Osteoblast (primary cell): ENCODE measurements around the gene SLCO1B3. TPM values are rescaled to one million over a fixed set of nuclear protein-coding genes. Genes with fewer than 3 reads are reported as not detected.

Experiments
- DNase-seq: peaks from one replicate; pipeline ENCODE4 v3.0.0; 2011; ENCODE audit warnings: low spot score, mixed read lengths; ENCODE audit not compliant: insufficient read length; ENCODE audit errors: missing footprints
- H2AFZ ChIP-seq: 2 replicates; pipeline ENCODE4 v1.6.0; 2011; ENCODE audit warnings: mild to moderate bottlenecking, low read length
- H3K27ac ChIP-seq: 2 replicates; pipeline ENCODE4 v1.5.1; 2011; ENCODE audit warnings: mild to moderate bottlenecking, low read depth, low read length, moderate library complexity
- H3K27me3 ChIP-seq: 2 replicates; pipeline ENCODE4 v1.6.0; 2012; ENCODE audit warnings: mild to moderate bottlenecking, control low read depth, inconsistent platforms, low read length, moderate library complexity; ENCODE audit not compliant: insufficient read depth
- H3K36me3 ChIP-seq: 2 replicates; pipeline ENCODE4 v1.5.1; 2011; ENCODE audit warnings: mild to moderate bottlenecking, low read length, control low read depth, moderate library complexity; ENCODE audit not compliant: insufficient read depth
- H3K4me1 ChIP-seq: 2 replicates; pipeline ENCODE4 v1.5.1; 2011; ENCODE audit warnings: mild to moderate bottlenecking, low read length, control low read depth, moderate library complexity; ENCODE audit not compliant: insufficient read depth
- H3K4me2 ChIP-seq: 2 replicates; pipeline ENCODE4 v1.6.0; 2011; ENCODE audit warnings: mild to moderate bottlenecking, low read length; ENCODE audit not compliant: insufficient read depth
- H3K4me3 ChIP-seq: fragments of 200-600 bp; sonication (generic); 3 replicates; pipeline ENCODE4 v1.5.1; 2012; ENCODE audit warnings: mild to moderate bottlenecking, low read length, inconsistent platforms; ENCODE audit not compliant: insufficient read depth
- H3K79me2 ChIP-seq: 2 replicates; pipeline ENCODE4 v1.6.0; 2012; ENCODE audit warnings: mild to moderate bottlenecking, low read length, control low read depth, inconsistent platforms; ENCODE audit not compliant: insufficient read depth
- H3K9me3 ChIP-seq: 2 replicates; pipeline ENCODE4 v1.5.1; 2011; ENCODE audit warnings: low read depth, low read length, control low read depth
- H4K20me1 ChIP-seq: 2 replicates; pipeline ENCODE4 v1.6.0; 2012; ENCODE audit warnings: mild to moderate bottlenecking, low read length, control low read depth; ENCODE audit not compliant: insufficient read depth
- total RNA-seq: library from RNA; depleted of rRNA; stranded (reverse); fragments of >200 nt; gene quantifications from 2 replicates; pipeline ENCODE4 v1.2.3, GENCODE V29; 2012
- TF ChIP-seq, protein P1 (sequence below): IDR thresholded peaks from 2 replicates; pipeline ENCODE4 v1.5.1; 2011; ENCODE audit warnings: mild to moderate bottlenecking, low read depth, low read length, moderate library complexity; ENCODE audit errors: extremely low read depth

SLCO1B3 gene
- total RNA-seq, 1 donor, result not detected

DNA sequence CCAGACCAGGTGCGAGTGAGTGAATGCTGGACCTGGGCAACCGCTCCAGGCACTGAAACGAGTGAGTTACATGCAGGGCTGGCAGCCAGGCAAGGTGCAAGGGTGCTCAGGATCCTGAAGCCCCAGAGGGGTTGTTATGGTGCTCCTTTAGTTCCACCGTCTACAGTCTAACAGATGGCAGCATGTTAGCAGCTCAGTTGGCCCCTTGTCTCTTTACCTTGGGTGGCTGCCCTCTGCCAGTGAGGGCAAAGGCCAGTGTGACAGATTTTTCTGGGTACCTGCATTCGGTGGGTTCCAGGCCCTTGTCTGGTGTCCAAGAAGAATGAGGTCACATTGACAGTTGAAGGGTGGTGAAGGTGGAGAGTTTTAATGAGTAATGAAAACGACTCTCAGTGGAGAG is 106.8 kb downstream of the SLCO1B3 start:
- no peaks in the 10 kb centered on the region for H3K27me3 ChIP-seq
- H4K20me1 ChIP-seq, result no peaks in the 10 kb centered on the region
- no peak for DNase-seq
- TF ChIP-seq, protein P1, sequence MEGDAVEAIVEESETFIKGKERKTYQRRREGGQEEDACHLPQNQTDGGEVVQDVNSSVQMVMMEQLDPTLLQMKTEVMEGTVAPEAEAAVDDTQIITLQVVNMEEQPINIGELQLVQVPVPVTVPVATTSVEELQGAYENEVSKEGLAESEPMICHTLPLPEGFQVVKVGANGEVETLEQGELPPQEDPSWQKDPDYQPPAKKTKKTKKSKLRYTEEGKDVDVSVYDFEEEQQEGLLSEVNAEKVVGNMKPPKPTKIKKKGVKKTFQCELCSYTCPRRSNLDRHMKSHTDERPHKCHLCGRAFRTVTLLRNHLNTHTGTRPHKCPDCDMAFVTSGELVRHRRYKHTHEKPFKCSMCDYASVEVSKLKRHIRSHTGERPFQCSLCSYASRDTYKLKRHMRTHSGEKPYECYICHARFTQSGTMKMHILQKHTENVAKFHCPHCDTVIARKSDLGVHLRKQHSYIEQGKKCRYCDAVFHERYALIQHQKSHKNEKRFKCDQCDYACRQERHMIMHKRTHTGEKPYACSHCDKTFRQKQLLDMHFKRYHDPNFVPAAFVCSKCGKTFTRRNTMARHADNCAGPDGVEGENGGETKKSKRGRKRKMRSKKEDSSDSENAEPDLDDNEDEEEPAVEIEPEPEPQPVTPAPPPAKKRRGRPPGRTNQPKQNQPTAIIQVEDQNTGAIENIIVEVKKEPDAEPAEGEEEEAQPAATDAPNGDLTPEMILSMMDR, result no peak
- H3K4me3 ChIP-seq, result no peak overlapping the region
- H3K79me2 ChIP-seq, result no peaks in the 10 kb centered on the region
- no peak overlapping the region for H3K4me2 ChIP-seq
- no peak overlapping the region for H2AFZ ChIP-seq
- H3K9me3 ChIP-seq, result no peaks in the 10 kb centered on the region
- H3K4me1 ChIP-seq, result no peaks in the 10 kb centered on the region
- H3K36me3 ChIP-seq, result no peaks in the 10 kb centered on the region
- no peak overlapping the region for H3K27ac ChIP-seq

- H3K79me2 ChIP-seq, result no peaks in the 10 kb centered on the region
- H3K36me3 ChIP-seq, result no peaks in the 10 kb centered on the region
- H3K4me3 ChIP-seq, result no peak overlapping the region
- no peak overlapping the region for H3K27ac ChIP-seq
- no peak for DNase-seq
- H3K4me1 ChIP-seq, result no peaks in the 10 kb centered on the region
- no peak overlapping the region for H3K4me2 ChIP-seq
- H4K20me1 ChIP-seq, result no peaks in the 10 kb centered on the region
- H3K9me3 ChIP-seq, result no peaks in the 10 kb centered on the region
- H2AFZ ChIP-seq, result no peak overlapping the region
- TF ChIP-seq, protein P1, result no peak
- H3K27me3 ChIP-seq, result no peaks in the 10 kb centered on the region
Observed at GRCh38 chr12:20917819-20918218, 107.3 kb downstream of the SLCO1B3 start.

GRCh38 chr12:20931894-20932293 is 121.4 kb downstream of the SLCO1B3 start:
- no peaks in the 10 kb centered on the region for H3K4me1 ChIP-seq
- H3K9me3 ChIP-seq, result no peaks in the 10 kb centered on the region
- TF ChIP-seq, protein P1, result no peak
- no peak for DNase-seq
- no peaks in the 10 kb centered on the region for H3K79me2 ChIP-seq
- no peaks in the 10 kb centered on the region for H4K20me1 ChIP-seq
- no peak overlapping the region for H3K27ac ChIP-seq
- no peak overlapping the region for H3K4me2 ChIP-seq
- H2AFZ ChIP-seq, result no peak overlapping the region
- no peaks in the 10 kb centered on the region for H3K27me3 ChIP-seq
- H3K4me3 ChIP-seq, result no peak overlapping the region
- no peaks in the 10 kb centered on the region for H3K36me3 ChIP-seq

- Histone ChIP-seq H3K4me3 (no peak overlapping the region), H3K27me3 (no peaks in the 10 kb centered on the region), H3K27ac (no peak overlapping the region), H4K20me1 (no peaks in the 10 kb centered on the region), H3K9me3 (no peaks in the 10 kb centered on the region), H3K79me2 (no peaks in the 10 kb centered on the region), H3K4me2 (no peak overlapping the region), H3K36me3 (no peaks in the 10 kb centered on the region), H3K4me1 (no peaks in the 10 kb centered on the region), H2AFZ (no peak overlapping the region)
- DNase-seq, result no peak
- TF ChIP-seq, protein P1, result peak; percentile 40
Observed at GRCh38 chr12:20946732-20947131, 136.2 kb downstream of the SLCO1B3 start.
